ENCODE measurements around the gene EXO1.
"Not testable (repeated sequence)": the region's sequence is repeated elsewhere in the genome, so short reads cannot be mapped to it uniquely, and the experiment has no call there.

The EXO1 gene

GRCh38 chr1:241847796-241848685 is at the start of gene EXO1:
TSS of gene EXO1 (plus strand) at chr1:241848204. CDS start at chr1:241850426, 2,222 bp downstream.
- peaks cover 6% of the 10 kb centered on the region; the same call in 1 of the 2 replicates for H3K4me1 ChIP-seq (ENCODE audit: insufficient read depth, low read length)
- peak within 1 kb of the TSS; percentile 93 for H3K9ac ChIP-seq (ENCODE audit: low read depth, low read length)
- H3K36me3 ChIP-seq (ENCODE audit: insufficient read depth, low read length): peaks cover 2% of the 10 kb centered on the region; the same call in 1 of the 2 replicates
- no peaks in the 10 kb centered on the region for H3K9me3 ChIP-seq (ENCODE audit: control insufficient read depth, insufficient read depth, low read length)

GRCh38 chr1:241799416-241799815 is 48.6 kb upstream of the EXO1 start:
- H3K9me3 ChIP-seq (ENCODE audit: control insufficient read depth, insufficient read depth, low read length): no peaks in the 10 kb centered on the region
- H3K36me3 ChIP-seq (ENCODE audit: insufficient read depth, low read length): no peaks in the 10 kb centered on the region
- no peak overlapping the region for H3K9ac ChIP-seq (ENCODE audit: low read depth, low read length)
- H3K4me1 ChIP-seq (ENCODE audit: insufficient read depth, low read length): no peaks in the 10 kb centered on the region

DNA sequence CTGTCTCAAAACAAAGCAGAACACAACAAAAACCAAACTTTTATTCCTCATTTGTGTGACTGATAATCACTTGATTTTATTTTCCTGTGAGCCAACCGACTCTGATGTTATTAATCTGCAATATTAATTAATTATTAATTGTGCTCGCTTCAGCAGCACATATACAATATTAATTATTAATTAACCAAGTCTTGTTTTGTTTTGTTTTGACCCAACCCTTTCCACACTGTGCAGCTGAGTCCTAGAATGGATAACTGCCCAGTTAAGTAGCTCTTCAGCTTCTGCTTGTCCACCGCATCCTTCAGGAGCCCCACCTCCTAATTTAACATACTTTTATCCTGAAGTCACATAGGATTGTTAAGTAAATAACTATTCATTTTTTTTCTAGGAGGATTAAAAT is 47.4 kb upstream of the EXO1 start:
- Histone ChIP-seq H3K9ac (ENCODE audit: low read depth, low read length) (no peak overlapping the region), H3K36me3 (ENCODE audit: insufficient read depth, low read length) (no peaks in the 10 kb centered on the region), H3K9me3 (ENCODE audit: control insufficient read depth, insufficient read depth, low read length) (no peaks in the 10 kb centered on the region), H3K4me1 (ENCODE audit: insufficient read depth, low read length) (no peaks in the 10 kb centered on the region)

GRCh38 chr1:241802863-241803262 is 45.1 kb upstream of the EXO1 start:
- H3K36me3 ChIP-seq (ENCODE audit: insufficient read depth, low read length): no peaks in the 10 kb centered on the region
- H3K9ac ChIP-seq (ENCODE audit: low read depth, low read length): no peak overlapping the region
- no peaks in the 10 kb centered on the region for H3K9me3 ChIP-seq (ENCODE audit: control insufficient read depth, insufficient read depth, low read length)
- H3K4me1 ChIP-seq (ENCODE audit: insufficient read depth, low read length): no peaks in the 10 kb centered on the region

- H3K36me3 ChIP-seq (ENCODE audit: insufficient read depth, low read length); H3K4me1 ChIP-seq (ENCODE audit: insufficient read depth, low read length); H3K9me3 ChIP-seq (ENCODE audit: control insufficient read depth, insufficient read depth, low read length); H3K9ac ChIP-seq (ENCODE audit: low read depth, low read length): not testable (repeated sequence)
Observed at GRCh38 chr1:241804706-241805105, 43.3 kb upstream of the EXO1 start.

- no peak overlapping the region for H3K9ac ChIP-seq (ENCODE audit: low read depth, low read length)
- no peaks in the 10 kb centered on the region for H3K36me3 ChIP-seq (ENCODE audit: insufficient read depth, low read length)
- no peaks in the 10 kb centered on the region for H3K4me1 ChIP-seq (ENCODE audit: insufficient read depth, low read length)
- no peaks in the 10 kb centered on the region for H3K9me3 ChIP-seq (ENCODE audit: control insufficient read depth, insufficient read depth, low read length)
Observed at GRCh38 chr1:241808265-241808664, 39.7 kb upstream of the EXO1 start.

DNA sequence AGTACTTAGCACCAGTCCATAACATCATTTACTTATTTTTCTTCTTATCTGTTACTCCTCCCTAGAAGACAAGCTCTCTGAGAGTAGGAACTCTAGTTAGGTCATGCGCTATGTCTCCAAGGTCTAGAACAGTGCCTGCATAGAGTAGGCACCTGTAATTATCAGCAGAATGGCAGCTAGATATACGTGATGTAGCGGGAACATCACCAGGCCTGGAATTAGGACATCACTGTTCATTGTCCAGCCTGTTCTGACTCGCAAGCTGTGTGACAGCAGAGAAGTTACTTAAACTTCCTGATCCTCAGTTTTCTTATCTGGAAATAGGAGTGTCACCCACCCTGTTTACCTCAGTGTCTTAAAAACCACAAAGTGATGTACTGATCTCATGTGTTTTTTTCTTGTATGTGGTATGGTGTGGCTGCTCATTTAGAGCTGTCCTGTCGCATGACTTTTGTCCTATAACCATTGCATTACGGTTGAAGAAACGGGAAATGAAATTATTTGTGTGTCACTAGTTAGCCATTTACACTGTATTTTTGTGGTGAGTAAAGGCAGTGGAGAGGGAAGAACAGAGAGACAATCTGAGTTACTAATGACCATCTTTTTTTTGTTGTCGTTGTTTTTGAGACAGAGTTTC is 37.1 kb upstream of the EXO1 start:
- Histone ChIP-seq H3K4me1 (ENCODE audit: insufficient read depth, low read length) (no peaks in the 10 kb centered on the region), H3K9ac (ENCODE audit: low read depth, low read length) (no peak overlapping the region), H3K36me3 (ENCODE audit: insufficient read depth, low read length) (no peaks in the 10 kb centered on the region), H3K9me3 (ENCODE audit: control insufficient read depth, insufficient read depth, low read length) (no peaks in the 10 kb centered on the region)

DNA sequence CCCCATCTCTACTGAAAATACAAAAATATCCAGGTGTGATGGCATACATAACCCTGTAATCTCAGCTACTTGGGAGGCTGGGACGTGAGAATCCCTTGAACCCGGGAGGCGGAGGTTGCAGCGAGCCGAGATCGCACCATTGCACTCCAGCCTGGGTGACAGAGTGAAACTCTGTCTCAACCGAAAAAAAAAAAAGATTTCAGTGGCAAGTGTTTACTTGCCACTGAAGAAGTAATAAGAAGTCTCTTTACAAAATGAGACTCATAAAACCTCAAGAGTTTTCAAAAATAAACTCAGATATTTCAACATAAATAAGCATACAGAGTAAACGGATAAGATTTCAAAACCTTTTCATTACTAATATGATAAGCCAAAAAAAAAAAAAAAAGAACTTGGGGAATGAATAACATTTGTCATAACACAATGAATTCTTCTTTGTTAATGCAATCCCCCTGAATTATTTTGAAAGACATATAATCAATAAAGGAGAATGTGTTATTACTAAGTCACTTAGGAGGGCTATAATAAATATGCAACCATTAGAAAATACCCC is 34.2 kb upstream of the EXO1 start:
- H3K36me3 ChIP-seq (ENCODE audit: insufficient read depth, low read length): no peaks in the 10 kb centered on the region
- H3K9ac ChIP-seq (ENCODE audit: low read depth, low read length): no peak overlapping the region
- no peaks in the 10 kb centered on the region for H3K9me3 ChIP-seq (ENCODE audit: control insufficient read depth, insufficient read depth, low read length)
- no peaks in the 10 kb centered on the region for H3K4me1 ChIP-seq (ENCODE audit: insufficient read depth, low read length)

DNA sequence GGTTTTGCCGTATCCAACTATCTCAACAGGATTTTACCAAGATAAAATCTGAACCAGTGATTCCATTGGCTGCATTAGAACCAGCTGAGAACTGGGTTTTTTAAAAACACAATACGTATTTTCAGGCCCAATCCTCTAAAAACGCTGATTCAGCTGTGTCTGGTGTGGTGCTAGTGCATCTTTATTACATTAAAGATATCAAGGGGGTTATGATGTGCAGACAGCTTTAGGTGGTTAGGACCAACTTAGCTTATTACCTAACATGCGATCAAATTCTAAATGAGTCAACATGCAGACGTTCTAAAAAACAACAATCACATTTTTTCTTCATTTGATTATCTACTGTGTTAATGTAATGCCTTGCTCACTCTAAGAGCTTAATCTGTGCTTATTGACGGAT is 32.0 kb upstream of the EXO1 start:
- H3K9me3 ChIP-seq (ENCODE audit: control insufficient read depth, insufficient read depth, low read length): no peaks in the 10 kb centered on the region
- no peaks in the 10 kb centered on the region for H3K36me3 ChIP-seq (ENCODE audit: insufficient read depth, low read length)
- H3K4me1 ChIP-seq (ENCODE audit: insufficient read depth, low read length): no peaks in the 10 kb centered on the region
- H3K9ac ChIP-seq (ENCODE audit: low read depth, low read length): no peak overlapping the region

- Histone ChIP-seq H3K4me1 (ENCODE audit: insufficient read depth, low read length) (no peaks in the 10 kb centered on the region), H3K9me3 (ENCODE audit: control insufficient read depth, insufficient read depth, low read length) (no peaks in the 10 kb centered on the region), H3K9ac (ENCODE audit: low read depth, low read length) (no peak overlapping the region), H3K36me3 (ENCODE audit: insufficient read depth, low read length) (no peaks in the 10 kb centered on the region)
Observed at GRCh38 chr1:241817331-241817792, 30.6 kb upstream of the EXO1 start.

DNA sequence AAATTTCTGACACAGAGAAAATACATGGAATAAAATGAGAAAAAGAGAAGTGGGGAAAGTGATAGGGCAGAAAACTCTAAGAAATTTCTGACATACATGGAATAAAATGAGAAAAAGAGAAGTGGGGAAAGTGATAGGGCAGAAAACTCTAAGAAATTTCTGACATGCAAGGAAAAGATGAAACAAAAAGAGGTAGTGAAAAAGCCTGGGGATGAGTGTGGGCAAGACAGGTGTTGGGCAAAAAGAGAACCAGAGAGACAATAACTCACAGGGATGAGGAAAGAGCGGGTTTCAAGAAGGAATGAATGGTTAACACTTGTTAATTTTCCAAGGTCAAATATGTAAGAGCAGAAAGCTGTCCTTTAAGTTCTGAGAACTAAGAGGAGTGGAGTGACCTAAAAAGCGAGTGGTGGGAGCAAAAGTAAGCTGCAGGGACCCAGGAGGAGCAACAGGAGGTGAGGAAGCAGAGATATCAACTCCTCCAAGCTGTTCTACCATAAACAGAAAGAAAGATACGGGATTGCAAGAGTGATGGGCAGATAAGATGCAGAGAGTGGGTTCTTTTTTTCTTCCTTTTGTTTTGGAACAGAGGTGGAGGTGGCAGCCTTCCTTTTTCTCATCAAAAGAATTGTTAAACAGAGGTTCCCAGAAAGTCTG is 29.9 kb upstream of the EXO1 start:
- Histone ChIP-seq H3K36me3 (ENCODE audit: insufficient read depth, low read length) (no peaks in the 10 kb centered on the region), H3K9ac (ENCODE audit: low read depth, low read length) (no peak overlapping the region), H3K9me3 (ENCODE audit: control insufficient read depth, insufficient read depth, low read length) (no peaks in the 10 kb centered on the region), H3K4me1 (ENCODE audit: insufficient read depth, low read length) (no peaks in the 10 kb centered on the region)

DNA sequence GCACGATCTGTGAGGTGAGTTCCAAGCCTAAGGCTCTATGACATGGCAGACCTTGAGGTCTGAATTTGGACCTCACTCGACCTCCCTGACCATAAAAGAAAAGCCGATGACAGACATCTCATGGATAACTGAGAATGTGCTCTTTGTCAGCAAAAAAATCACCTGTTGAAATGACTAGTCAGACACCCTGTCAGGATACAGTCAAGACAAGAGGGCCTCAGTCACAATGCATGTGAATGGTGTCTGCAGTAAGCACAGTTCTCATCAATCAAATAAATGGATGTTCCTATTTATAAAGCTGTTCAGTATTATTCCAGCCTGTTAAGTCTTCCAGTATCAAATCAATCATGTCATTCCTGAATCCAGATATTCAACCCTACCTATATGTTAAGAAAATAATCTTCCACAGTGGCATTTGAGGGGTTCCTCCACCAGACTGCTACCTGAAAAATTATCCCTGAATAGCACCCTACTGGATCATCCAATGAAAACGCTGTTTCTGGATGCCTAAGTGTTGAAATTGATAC is 28.6 kb upstream of the EXO1 start:
- Histone ChIP-seq H3K9me3 (ENCODE audit: control insufficient read depth, insufficient read depth, low read length) (no peaks in the 10 kb centered on the region), H3K9ac (ENCODE audit: low read depth, low read length) (no peak overlapping the region), H3K36me3 (ENCODE audit: insufficient read depth, low read length) (no peaks in the 10 kb centered on the region), H3K4me1 (ENCODE audit: insufficient read depth, low read length) (no peaks in the 10 kb centered on the region)

DNA sequence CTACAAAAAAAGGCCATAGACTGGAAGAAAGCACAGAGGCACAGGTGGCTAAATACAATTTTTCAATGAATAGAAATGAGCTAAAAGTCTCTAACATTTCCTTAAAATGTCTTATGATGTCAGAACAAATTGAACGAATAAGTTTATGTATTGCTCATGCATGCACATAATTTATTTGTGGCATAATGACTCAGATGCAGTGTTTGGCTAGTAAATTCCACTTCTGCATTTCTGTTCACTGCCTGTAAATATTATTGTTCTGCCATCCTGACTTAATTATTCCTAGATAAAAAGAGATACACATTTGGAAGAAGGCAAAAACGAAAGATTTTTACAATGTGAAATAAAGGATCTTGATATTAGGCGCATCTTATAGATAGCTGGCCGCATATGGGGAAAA is 26.6 kb upstream of the EXO1 start:
- Histone ChIP-seq H3K4me1 (ENCODE audit: insufficient read depth, low read length) (no peaks in the 10 kb centered on the region), H3K36me3 (ENCODE audit: insufficient read depth, low read length) (no peaks in the 10 kb centered on the region), H3K9me3 (ENCODE audit: control insufficient read depth, insufficient read depth, low read length) (no peaks in the 10 kb centered on the region), H3K9ac (ENCODE audit: low read depth, low read length) (no peak overlapping the region)

DNA sequence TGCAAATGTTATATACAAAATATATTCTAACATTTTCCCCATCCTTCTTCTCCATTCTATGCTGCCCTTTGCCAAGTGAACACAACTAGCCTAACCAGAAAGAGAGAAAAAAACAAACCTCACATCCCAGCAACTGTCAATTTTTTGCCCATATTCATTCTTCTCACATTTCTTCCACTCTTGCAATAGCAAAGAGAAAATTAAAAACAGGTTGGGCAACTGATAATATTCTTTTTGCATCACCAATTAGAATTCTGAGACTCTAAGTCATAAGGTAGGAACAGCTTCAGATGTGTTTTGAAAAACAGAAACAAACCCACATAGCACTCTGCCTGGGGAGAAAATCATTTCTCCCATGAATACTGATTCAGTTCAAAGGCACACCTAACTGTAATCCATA is 25.2 kb upstream of the EXO1 start:
- no peaks in the 10 kb centered on the region for H3K36me3 ChIP-seq (ENCODE audit: insufficient read depth, low read length)
- H3K4me1 ChIP-seq (ENCODE audit: insufficient read depth, low read length): no peaks in the 10 kb centered on the region
- no peak overlapping the region for H3K9ac ChIP-seq (ENCODE audit: low read depth, low read length)
- no peaks in the 10 kb centered on the region for H3K9me3 ChIP-seq (ENCODE audit: control insufficient read depth, insufficient read depth, low read length)

All from ES-I3 (cell line).